ENCODE results near the gene CDC42BPA. TPM values are rescaled to one million over a fixed set of nuclear protein-coding genes. Genes with fewer than 3 reads are reported as not detected.
"Not testable (repeated sequence)": the region's sequence is repeated elsewhere in the genome, so short reads cannot be mapped to it uniquely, and the experiment has no call there.

The CDC42BPA gene
- total RNA-seq, 1 donor, result 2.3 TPM

- Histone ChIP-seq H3K4me3 (ENCODE audit: low read length) (no peak overlapping the region), H3K4me1 (ENCODE audit: insufficient read depth, low read length) (no peaks in the 10 kb centered on the region), H3K9me3 (ENCODE audit: low read depth, low read length) (no peaks in the 10 kb centered on the region), H3K27me3 (ENCODE audit: insufficient read depth, low read length) (no peaks in the 10 kb centered on the region)
Observed at GRCh38 chr1:226956942-226957713, 361.2 kb downstream of the CDC42BPA start.

DNA sequence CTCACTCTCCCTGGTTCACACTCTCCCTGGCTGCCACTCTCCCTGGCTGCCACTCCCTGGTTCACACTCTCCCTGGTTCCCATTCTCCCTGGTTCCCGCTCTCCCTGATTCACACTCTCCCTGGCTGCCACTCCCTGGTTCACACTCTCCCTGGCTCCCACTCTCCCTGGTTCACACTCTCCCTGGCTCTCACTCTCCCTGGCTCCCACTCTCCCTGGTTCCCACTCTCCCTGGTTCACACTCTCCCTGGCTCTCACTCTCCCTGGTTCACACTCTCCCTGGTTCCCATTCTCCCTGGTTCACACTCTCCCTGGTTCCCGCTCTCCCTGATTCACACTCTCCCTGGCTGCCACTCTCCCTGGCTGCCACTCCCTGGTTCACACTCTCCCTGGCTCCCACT, 362.4 kb downstream of the CDC42BPA start:
- H3K9me3 ChIP-seq (ENCODE audit: low read depth, low read length); H3K4me3 ChIP-seq (ENCODE audit: low read length); H3K4me1 ChIP-seq (ENCODE audit: insufficient read depth, low read length); H3K27me3 ChIP-seq (ENCODE audit: insufficient read depth, low read length): not testable (repeated sequence)

- Histone ChIP-seq H3K4me1 (ENCODE audit: insufficient read depth, low read length) (peaks cover 8% of the 10 kb centered on the region), H3K9me3 (ENCODE audit: low read depth, low read length) (no peaks in the 10 kb centered on the region), H3K27me3 (ENCODE audit: insufficient read depth, low read length) (no peaks in the 10 kb centered on the region), H3K4me3 (ENCODE audit: low read length) (no peak overlapping the region)
Observed at GRCh38 chr1:226954777-226955176, 363.5 kb downstream of the CDC42BPA start.

DNA sequence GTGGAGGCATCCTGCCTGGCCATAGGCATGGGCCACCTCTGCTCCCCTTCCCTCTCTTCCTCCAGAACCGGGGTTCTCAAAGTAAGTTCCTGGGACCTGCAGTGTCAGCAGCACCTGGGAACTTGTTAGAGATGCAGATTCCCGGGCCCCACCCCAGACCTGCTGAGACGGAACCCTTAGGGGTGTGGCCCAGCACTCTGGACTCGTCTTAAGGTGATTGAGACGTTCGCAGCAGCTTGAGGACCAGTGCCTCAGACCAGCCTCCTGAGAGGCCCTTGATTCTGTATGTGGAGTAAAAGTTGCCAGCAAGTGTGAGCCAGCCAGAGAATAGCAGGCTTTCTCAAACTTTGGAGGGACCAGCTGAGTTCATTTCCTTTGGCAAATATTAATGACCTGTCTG, 364.0 kb downstream of the CDC42BPA start:
- Histone ChIP-seq H3K27me3 (ENCODE audit: insufficient read depth, low read length) (no peaks in the 10 kb centered on the region), H3K4me3 (ENCODE audit: low read length) (no peak overlapping the region), H3K4me1 (ENCODE audit: insufficient read depth, low read length) (peaks cover 8% of the 10 kb centered on the region), H3K9me3 (ENCODE audit: low read depth, low read length) (no peaks in the 10 kb centered on the region)

GRCh38 chr1:226953175-226953800, 365.0 kb downstream of the CDC42BPA start:
- Histone ChIP-seq H3K27me3 (ENCODE audit: insufficient read depth, low read length) (no peaks in the 10 kb centered on the region), H3K4me3 (ENCODE audit: low read length) (no peak overlapping the region), H3K4me1 (ENCODE audit: insufficient read depth, low read length) (peaks cover 8% of the 10 kb centered on the region), H3K9me3 (ENCODE audit: low read depth, low read length) (no peaks in the 10 kb centered on the region)

- no peak overlapping the region for H3K4me3 ChIP-seq (ENCODE audit: low read length)
- no peaks in the 10 kb centered on the region for H3K9me3 ChIP-seq (ENCODE audit: low read depth, low read length)
- peaks cover 8% of the 10 kb centered on the region for H3K4me1 ChIP-seq (ENCODE audit: insufficient read depth, low read length)
- no peaks in the 10 kb centered on the region for H3K27me3 ChIP-seq (ENCODE audit: insufficient read depth, low read length)
Observed at GRCh38 chr1:226952118-226952441, 366.2 kb downstream of the CDC42BPA start.

- H3K4me3 ChIP-seq (ENCODE audit: low read length), result no peak overlapping the region
- no peaks in the 10 kb centered on the region for H3K9me3 ChIP-seq (ENCODE audit: low read depth, low read length)
- peaks cover 8% of the 10 kb centered on the region for H3K4me1 ChIP-seq (ENCODE audit: insufficient read depth, low read length)
- H3K27me3 ChIP-seq (ENCODE audit: insufficient read depth, low read length), result no peaks in the 10 kb centered on the region
Observed at GRCh38 chr1:226951286-226952117, 366.8 kb downstream of the CDC42BPA start.

DNA sequence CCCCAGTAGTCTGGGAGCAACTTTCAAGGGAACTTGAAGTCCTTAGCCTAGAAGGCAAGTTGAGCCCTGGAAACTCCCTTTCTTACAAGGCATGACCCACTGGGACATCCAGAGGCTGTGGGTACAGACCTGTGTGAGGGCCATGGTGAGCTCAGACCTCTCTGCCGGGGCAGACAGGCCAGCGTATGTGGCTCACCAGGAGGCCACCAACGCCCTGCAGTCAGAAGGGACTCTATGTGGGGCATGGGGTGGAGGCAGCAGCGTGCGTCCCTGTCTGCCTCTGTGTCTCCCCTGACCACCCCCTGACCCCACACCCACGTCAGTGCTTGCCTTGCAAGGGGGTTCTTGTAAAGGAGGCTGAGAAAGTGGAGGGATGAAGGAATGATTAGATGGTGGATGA, 367.4 kb downstream of the CDC42BPA start:
- Histone ChIP-seq H3K9me3 (ENCODE audit: low read depth, low read length) (no peaks in the 10 kb centered on the region), H3K27me3 (ENCODE audit: insufficient read depth, low read length) (no peaks in the 10 kb centered on the region), H3K4me1 (ENCODE audit: insufficient read depth, low read length) (peaks cover 8% of the 10 kb centered on the region), H3K4me3 (ENCODE audit: low read length) (no peak overlapping the region)

DNA sequence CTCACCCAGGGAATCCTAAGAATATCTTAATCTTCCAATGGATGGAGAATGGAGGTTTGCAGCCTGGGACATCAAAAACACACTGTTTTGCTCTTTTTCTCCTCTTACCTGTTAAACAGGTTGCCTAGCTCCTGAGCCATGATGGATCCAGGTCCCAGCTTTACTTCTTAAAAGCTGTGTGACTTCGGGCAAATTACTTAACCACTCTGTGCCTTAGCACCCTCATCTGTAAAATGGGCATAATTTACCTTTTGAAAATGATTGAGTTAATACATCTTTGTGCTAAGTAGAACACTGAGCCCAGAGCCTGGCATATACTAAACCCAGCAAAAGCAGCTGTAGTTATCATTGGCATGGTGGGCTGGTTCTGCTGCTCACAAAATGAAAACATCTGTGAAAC, 368.0 kb downstream of the CDC42BPA start:
- Histone ChIP-seq H3K4me1 (ENCODE audit: insufficient read depth, low read length) (peaks cover 8% of the 10 kb centered on the region), H3K9me3 (ENCODE audit: low read depth, low read length) (no peaks in the 10 kb centered on the region), H3K27me3 (ENCODE audit: insufficient read depth, low read length) (no peaks in the 10 kb centered on the region), H3K4me3 (ENCODE audit: low read length) (no peak overlapping the region)

DNA sequence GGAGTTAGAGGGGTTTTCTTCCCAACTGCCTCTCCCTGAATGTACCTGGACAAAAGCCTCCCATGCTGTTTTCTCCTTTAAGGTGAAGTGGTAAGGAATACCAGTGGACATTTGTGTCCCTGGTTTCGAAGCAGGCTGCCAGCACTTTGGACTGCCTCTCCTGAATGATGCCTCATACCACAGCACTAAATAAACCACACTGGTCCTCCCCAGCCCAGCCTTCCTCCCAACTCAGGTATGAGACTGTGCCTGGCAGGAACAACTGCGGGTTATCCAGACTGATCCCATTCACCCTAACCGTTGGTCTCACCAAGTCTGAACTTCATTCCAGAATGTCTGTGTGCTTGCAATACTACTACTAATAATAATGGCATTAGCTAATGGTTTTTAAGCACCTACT, 368.9 kb downstream of the CDC42BPA start:
- Histone ChIP-seq H3K4me1 (ENCODE audit: insufficient read depth, low read length) (peaks cover 8% of the 10 kb centered on the region), H3K4me3 (ENCODE audit: low read length) (no peak overlapping the region), H3K27me3 (ENCODE audit: insufficient read depth, low read length) (no peaks in the 10 kb centered on the region), H3K9me3 (ENCODE audit: low read depth, low read length) (no peaks in the 10 kb centered on the region)

DNA sequence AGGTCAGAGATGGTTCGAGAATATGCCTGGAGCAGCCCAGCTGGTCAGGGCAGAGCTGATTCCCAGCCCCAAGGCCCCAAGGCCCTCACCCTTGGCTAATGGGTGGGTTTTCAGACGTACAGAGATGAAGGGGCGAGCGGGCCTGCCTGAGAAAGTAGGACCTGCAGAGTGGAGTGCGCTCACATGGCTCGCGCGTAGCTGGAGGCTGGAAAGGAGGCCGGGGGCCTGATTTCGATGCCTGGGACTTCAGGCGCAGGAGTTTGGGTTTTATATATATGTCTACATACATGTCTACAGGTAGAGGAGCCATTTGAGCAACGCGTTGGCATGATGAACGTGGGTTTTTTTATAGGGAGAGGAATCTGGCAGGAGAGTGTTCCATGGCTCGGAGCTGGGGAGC, 369.3 kb downstream of the CDC42BPA start:
- Histone ChIP-seq H3K9me3 (ENCODE audit: low read depth, low read length) (no peaks in the 10 kb centered on the region), H3K4me3 (ENCODE audit: low read length) (no peak overlapping the region), H3K27me3 (ENCODE audit: insufficient read depth, low read length) (no peaks in the 10 kb centered on the region), H3K4me1 (ENCODE audit: insufficient read depth, low read length) (peaks cover 8% of the 10 kb centered on the region)

GRCh38 chr1:226948480-226948879, 369.8 kb downstream of the CDC42BPA start:
- Histone ChIP-seq H3K27me3 (ENCODE audit: insufficient read depth, low read length) (no peaks in the 10 kb centered on the region), H3K4me3 (ENCODE audit: low read length) (no peak overlapping the region), H3K4me1 (ENCODE audit: insufficient read depth, low read length) (peaks cover 8% of the 10 kb centered on the region), H3K9me3 (ENCODE audit: low read depth, low read length) (no peaks in the 10 kb centered on the region)

DNA sequence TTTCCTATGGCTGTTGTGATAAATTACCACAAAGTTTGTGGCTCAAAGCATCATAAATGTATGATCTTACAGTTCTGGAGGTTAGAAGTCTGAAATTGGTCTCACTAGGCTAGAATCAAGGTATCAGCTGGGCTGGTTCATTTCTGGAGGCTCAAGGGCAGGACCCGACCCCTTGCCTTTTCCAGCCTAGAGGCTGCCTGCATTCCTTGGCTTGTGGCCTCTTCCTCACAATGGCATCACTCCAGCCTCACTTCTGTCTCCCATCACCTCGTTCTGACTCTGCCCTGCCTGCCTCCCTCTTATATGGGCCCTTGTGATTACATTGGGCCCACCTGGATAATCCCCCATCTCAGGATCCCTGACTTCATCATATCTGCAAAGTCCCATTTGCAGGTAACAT, 370.2 kb downstream of the CDC42BPA start:
- no peak overlapping the region for H3K4me3 ChIP-seq (ENCODE audit: low read length)
- H3K27me3 ChIP-seq (ENCODE audit: insufficient read depth, low read length), result no peaks in the 10 kb centered on the region
- no peaks in the 10 kb centered on the region for H3K9me3 ChIP-seq (ENCODE audit: low read depth, low read length)
- peaks cover 12% of the 10 kb centered on the region for H3K4me1 ChIP-seq (ENCODE audit: insufficient read depth, low read length)

DNA sequence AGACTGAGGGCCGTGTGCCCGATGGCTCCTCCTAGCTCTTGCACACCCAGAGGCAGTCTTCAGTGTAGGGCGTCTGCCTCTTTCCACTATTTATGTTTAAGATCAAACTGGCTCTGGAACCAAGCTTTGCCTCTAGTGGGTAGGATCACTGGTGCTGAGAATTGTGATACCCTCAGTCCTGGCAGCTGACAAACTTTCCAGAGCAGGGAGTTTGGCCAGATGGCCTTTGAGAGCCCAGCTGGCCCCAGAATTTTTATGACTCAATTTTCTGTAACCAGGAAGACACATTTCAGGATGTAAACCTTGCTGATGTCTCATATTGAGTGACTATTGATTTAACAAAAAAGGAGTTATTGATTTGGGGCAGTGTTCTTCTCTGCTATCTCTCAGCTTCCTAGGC, 371.5 kb downstream of the CDC42BPA start:
- peaks cover 22% of the 10 kb centered on the region for H3K4me1 ChIP-seq (ENCODE audit: insufficient read depth, low read length)
- no peaks in the 10 kb centered on the region for H3K9me3 ChIP-seq (ENCODE audit: low read depth, low read length)
- no peaks in the 10 kb centered on the region for H3K27me3 ChIP-seq (ENCODE audit: insufficient read depth, low read length)
- H3K4me3 ChIP-seq (ENCODE audit: low read length), result no peak overlapping the region

DNA sequence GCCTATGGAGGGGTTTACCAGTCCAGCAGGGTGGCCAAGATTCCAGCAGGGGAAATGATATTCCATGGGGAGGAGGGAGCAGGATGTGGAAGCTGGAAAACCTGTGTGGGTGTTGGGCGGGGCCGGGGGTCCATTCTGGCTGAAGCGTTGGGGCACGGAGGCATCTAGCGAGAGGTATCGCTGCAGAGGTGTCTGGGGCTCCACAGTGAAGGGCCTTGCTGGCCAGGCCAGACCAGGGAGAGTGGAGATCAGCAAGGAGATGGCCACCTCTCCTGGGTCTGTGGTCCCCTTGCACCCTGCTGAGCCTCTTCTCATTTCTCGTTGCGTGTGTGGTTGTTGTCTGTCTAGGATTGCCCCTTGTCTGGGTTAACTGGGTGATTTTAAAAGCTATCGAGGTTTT, 372.0 kb downstream of the CDC42BPA start:
- H3K27me3 ChIP-seq (ENCODE audit: insufficient read depth, low read length), result no peaks in the 10 kb centered on the region
- H3K9me3 ChIP-seq (ENCODE audit: low read depth, low read length), result no peaks in the 10 kb centered on the region
- peaks cover 22% of the 10 kb centered on the region for H3K4me1 ChIP-seq (ENCODE audit: insufficient read depth, low read length)
- no peak overlapping the region for H3K4me3 ChIP-seq (ENCODE audit: low read length)

All from mononuclear cell (primary cell).